Smooth muscle cell of the brain vasculature (primary cell): ENCODE measurements around the gene VPS39.

ENCODE experiments used
- DNase-seq: peaks from one replicate; pipeline ENCODE4 v3.0.0-alpha.2; 2012; ENCODE audit warnings: low read depth, low spot score

The VPS39 gene

DNA sequence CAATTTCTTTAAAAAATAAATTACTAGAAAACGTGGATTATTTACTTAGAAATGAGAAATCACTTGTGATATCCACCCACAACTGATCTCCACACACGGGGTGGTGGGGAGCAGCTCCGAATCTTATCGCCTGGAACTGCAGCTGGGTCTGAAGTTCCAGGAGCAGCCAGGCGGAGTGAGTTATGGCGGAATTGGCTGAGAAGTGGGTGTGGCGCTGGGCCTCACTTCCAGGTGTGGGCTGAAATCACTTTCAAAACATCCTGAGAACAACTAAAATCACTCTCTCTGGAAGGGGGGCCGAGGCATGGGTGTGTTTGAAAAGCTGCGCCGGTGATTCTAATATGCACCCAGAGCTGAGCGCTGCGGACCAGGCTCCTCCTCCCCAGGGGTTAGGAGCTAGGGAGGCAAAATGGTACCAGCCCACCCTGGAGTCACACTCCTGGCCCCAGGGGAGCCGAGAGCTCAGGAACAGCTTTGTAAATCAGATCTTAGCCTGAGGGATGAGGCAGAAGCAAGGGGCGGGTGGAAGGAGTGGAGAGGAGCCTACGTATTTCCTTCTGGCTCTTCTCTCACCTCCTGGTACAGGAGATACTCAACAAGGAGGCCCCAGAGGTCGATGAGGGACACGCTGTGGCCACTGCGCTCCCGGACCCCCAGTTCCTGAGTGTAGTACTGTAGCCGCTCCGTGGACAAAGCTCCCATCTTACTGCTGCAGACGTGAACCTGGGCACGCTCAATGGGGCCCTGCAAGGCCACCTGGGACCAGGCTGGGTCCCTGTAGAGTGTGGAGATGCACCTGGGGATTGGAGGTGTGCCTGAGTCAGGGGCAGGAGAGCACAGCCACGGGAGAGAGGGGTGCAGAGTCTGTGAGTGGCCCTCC, 61.3 kb downstream of the VPS39 start:
- DNase-seq = no peak

DNA sequence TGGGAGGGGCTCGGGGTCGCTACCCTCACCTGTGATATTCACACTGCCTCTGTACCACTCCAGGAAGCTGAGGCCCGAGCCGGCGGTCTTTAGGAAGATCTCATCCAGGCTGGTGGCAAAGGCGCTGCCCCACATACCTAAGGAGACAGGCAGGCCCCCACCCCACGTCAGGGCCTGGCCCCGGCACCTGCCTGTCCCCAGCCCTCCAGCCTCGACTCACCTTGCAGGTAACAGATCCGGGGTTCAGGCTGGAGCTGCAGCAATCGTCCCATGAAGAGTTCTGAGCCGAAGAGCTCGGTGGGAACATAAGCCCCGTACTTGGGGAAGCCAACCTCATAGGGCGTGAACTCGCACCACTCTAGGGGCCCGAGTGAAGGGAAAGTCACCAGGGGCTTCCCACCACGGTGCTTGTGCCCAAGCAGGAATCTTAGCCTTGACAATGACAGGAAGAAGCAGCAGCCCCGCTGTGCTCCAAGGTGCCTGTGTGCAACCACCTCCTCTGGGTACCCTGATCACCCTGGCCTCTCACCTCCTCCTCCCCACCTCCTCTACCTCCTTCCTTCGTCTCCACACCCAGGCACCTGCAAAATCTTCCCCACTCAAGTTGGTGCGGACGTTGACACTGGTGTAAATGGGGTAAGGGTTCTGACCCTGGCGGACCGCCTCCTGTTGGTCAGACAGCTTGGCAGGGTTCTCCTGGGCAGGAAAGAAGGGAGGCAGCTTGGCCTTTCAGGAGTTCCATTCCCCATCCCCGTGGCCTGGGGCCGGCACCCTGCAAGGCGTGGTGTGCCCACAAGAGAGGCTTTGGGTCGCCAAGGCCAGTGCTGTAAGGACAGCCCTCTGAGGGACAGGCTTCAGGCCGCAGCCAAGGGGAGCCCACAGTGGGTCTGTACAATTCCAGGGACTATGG, 62.3 kb downstream of the VPS39 start:
- no peak for DNase-seq

- no peak for DNase-seq
These were observed 63.2 kb downstream of the VPS39 start for GRCh38 chr15:42144841-42145375.

DNA sequence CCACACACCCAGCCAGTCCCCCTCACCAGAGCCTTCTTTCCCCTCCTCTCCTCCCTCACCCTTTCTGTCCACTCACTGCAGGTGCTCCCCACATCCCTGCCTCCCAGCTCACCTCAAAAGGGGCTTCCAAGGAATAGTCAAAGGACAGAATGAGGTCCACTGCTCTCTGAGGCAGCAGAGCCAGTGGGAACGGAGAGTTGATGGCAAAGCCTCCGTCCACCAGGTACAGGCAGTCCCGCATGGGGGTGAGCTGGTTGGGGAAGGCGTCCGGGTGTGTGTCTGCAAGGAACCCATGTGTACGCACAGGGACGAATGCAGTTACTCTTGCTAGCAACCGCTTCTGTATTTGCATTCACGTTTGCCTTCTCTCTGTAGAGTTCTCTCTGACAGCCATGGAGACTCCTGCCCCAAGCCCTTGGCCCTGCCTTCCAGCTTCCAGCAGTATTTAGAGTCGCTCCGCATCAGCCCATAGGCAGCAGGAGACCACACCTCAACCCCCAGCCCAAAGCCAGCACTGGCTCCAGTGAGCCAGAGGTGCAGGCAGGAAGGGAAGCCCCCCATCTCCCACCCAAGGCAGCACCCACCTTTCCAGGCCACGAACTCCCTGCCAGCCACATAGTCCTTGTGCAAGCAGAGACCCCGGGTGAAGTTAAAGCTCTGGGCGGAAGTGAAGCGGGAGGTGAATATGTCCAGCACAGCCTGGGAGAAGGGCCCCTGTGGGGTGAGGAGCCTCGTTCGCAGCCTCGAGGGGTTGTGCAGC, 64.1 kb downstream of the VPS39 start:
- no peak for DNase-seq

DNA sequence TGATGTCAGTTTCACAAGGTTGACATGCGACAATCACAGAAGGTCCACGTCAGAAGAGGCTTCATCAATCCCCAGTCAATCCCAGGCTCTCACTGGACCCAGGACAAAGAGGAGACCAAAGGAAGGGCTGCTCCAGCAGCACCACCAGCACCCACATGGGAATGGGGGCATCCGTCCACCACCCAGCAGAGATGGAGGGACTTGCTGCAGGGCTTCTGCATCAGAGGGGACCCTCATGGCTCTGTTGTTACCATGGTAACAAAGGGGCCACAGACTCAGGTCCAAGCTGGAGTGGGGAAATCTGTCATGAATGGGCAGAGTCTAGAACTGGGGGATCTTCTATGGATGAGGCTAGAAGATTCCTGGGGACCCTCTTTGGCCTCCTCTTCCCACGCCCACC, 64.7 kb downstream of the VPS39 start:
- DNase-seq = no peak

- no peak for DNase-seq
These were observed 66.1 kb downstream of the VPS39 start for GRCh38 chr15:42141795-42142667.

- no peak for DNase-seq
These were observed 66.9 kb downstream of the VPS39 start for GRCh38 chr15:42141246-42141645.

DNA sequence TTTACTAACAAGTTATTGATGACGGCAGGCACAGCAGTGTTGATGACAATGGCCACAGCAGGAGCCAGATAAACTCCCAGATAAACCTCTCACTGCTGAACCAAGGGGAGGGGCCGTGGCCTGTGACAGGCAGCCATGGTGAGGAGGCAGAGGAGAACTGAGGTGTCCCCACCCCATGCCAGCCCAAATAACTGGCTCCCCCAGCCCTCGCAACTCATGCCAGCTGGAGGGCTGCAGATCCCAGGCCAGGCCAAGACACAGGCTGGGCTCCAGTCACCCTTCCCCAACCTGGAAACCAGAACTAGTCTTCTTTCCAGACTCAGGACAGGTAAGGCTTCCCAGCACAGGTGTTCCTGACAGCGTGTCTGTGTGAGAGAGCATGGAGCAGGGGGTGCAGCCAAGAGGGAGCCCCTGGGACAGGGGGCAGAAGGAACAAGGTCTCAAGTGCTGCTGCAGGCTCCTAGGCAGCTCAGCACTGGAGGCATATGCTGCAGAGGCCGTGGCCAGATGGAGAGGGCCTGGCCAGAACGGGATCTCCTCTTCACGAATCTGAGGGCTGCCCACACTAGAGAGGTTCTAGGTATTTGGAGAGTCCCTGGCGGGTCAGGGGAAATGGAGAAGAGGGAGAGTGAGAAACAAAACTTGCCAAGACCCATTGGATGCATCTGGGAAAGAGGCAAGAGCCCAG, 67.6 kb downstream of the VPS39 start:
- no peak for DNase-seq

GRCh38 chr15:42139596-42139995, 68.5 kb downstream of the VPS39 start:
- DNase-seq = no peak

DNA sequence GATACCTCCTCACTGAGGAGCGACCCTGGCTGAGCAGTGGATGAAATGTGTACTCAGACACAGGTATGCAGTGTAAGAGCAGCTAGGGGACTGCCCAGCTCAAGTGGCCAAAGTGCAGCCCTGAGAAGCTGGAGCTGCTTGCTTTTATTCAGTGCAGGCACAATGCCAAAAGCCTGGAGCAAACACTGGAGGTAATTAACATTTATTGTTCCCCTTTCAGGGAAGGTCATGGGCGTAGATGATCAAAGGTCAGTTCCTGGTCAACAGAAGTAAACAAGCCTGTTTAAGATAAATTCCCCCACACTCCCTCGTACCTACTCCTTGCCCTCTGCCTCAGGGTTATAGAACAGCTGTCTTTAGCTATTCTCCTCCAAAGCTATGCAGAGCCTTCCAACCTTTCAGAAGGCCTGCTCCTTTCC, 69.1 kb downstream of the VPS39 start:
- no peak for DNase-seq

DNA sequence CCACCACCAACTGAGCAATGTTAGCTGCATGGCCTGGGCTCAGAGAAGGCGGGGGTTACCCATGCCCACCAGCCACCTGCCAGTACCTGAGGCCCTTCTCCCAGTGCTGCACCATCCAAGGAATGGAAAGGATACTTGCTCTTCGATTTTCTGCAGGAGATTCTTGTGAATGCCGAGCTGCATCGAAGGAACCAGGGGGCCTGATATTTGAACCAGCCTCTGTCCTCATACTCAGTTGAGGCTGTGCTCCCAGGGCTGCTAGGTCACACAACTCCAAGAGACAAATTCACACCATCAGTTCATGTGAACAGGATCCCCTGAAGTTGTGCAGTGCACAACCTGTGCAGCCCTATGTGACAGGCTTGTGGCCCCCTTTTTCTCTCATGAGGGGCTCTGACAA, 69.7 kb downstream of the VPS39 start:
- DNase-seq = no peak

DNA sequence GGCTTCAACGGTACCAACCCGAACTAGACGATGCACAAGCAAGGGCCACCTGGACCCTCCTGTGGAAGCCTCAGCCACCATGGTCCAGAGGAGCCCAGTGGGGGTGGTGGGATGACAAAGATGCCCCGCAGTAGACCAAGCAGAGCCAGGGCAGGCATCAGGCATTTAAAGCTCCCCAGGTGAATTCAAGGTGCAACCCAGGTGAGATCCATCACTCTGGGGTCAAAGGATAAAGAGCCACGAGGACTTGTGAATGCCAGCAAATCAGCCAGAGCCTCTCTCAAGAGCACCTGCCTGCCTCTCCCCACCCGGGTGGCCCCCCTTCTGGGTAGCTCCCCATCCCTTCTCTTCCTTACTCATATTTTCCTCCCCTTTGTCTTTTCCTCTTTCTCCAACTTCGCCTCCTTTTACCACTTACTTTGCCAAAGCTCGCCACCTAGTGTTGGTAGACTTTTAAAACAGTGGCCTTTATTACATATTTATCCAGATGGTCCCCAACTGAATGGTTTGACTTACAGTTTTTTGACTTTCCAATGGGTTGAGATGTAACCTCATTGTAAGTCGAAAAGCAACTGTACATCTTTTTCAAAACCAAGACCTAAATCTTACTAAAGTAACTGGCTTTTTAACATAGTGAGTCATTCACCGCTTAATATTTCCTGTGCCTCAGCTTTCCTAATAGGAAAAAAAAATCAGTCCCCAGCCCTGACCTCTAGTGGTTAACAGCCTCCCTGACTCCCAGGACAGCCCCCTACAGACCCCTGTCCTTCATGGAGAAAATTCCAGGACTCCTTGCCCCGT, 70.4 kb downstream of the VPS39 start:
- DNase-seq = no peak

DNA sequence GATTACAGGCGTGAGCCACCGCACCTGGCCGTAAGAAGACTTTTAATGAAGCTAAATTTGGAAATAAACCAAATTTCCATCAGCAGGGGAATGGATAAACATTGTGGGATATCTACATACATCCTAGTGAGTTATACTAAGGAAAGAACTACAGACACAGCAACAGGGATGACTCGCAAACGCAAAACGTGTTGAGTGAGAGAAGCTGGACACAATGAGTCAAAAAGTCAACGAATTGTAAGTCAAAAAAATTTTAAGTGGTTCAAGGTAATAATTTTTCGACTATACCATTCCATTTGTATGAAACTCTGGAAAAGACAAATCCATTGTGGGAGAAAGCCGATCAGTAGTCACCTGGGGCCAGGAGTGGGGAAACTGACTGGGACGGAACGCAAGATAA, 71.6 kb downstream of the VPS39 start:
- DNase-seq = no peak

- DNase-seq = no peak
These were observed 72.8 kb downstream of the VPS39 start for GRCh38 chr15:42135351-42135750.

DNA sequence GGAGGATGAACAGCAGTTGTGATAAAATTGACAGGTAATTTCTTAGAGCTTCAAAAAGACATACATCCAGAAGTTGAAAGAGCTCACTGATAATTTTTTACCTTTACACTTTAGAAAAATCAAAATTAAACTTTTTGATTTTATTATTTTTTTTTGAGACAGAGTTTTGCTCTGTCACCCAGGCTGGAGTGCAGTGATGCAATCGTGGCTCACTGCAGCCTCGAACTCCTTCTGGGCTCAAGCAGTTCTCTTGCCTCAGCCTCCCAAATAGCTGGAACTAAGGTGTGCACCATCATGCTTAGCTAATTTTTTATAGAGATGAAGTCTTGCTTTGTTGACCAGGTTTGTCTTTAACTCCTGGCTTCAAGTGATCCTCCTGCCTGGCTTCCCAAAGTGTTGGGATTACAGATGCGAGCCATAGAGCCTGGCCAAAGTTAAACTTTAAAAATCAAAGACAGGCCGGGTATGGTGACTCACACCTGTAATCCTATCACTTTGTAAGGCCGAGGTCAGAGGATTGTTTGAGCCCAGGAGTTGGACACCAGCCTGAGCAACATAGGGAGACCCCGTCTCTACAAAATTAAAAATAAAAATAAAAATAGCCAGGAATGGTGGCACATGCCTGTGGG, 73.4 kb downstream of the VPS39 start:
- DNase-seq = no peak

GRCh38 chr15:42133886-42134502, 74.1 kb downstream of the VPS39 start:
- no peak for DNase-seq

DNA sequence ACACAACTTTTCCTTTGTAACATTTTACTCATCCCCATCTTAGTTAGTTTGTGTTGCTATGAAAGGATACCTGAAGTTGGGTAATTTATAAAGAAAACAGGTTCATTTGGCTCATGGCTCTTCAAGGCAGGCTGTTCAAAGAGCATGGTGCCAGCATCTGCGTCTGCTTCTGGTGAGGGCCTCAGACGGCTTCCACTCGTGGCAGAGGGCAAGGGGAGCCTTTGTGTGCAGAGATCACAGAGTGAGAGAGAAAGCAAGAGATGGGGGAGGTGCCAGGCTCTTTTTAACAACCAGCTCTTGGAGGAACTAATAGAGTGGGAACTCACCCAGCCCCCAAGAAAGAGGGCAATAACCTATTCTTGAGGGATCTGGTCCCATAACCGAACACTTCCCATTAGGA, 74.7 kb downstream of the VPS39 start:
- DNase-seq = no peak
